ENCODE data around the gene ELAVL1. TPM values are rescaled to one million over a fixed set of nuclear protein-coding genes. Genes with fewer than 3 reads are reported as not detected.
A peak's percentile ranks its signal among the peaks of the same experiment; 100 is the strongest.
"Not testable (repeated sequence)": the region's sequence is repeated elsewhere in the genome, so short reads cannot be mapped to it uniquely, and the experiment has no call there.

The ELAVL1 gene
- total and polyA plus RNA-seq, 2 experiments from 2014 or later: 57.7 to 89.9 TPM

GRCh38 chr19:7918615-7919421, 86.6 kb downstream of the ELAVL1 start:
- Histone ChIP-seq H3K36me3 (replicated peaks; ENCODE audit: insufficient read depth, low read depth) (no peaks in the 10 kb centered on the region), H4K20me1 (ENCODE audit: insufficient read depth, poor library complexity, severe bottlenecking) (no peaks in the 10 kb centered on the region), H3K4me2 (peak overlapping the region; percentile 95), H3K4me3 (no peak overlapping the region), H3K4me1 (ENCODE audit: insufficient read depth) (peaks cover 33% of the 10 kb centered on the region), H3K9me2 (replicated peaks; ENCODE audit: insufficient read depth) (no peaks in the 10 kb centered on the region), H2AFZ (no peak overlapping the region), H3K9me3 (ENCODE audit: low read depth) (no peaks in the 10 kb centered on the region), H3K79me2 (no peaks in the 10 kb centered on the region), H3K27me3 (peaks cover 35% of the 10 kb centered on the region), H3K27ac (no peak overlapping the region)
- TF ChIP-seq EZH2phosphoT487 (IDR thresholded peaks at IDR 0.05; ENCODE audit: low read depth, severe bottlenecking, unreplicated experiment) (no peak), EZH2 (IDR thresholded peaks at IDR 0.05; ENCODE audit: borderline replicate concordance) (no peak), CTCF (IDR thresholded peaks at IDR 0.05; ENCODE audit: poor library complexity) (no peak)
- DNase-seq (ENCODE audit: low spot score): no peak
- WGBS (ENCODE audit: low lambda C conversion rate, missing lambda C conversion rate): 93% methylated on average over 42 of the region's 42 CpGs

- H3K9me3 ChIP-seq (ENCODE audit: low read depth); H4K20me1 ChIP-seq (ENCODE audit: insufficient read depth, poor library complexity, severe bottlenecking); H3K79me2 ChIP-seq; H3K36me3 ChIP-seq (replicated peaks; ENCODE audit: insufficient read depth, low read depth); DNase-seq (ENCODE audit: low spot score); H3K9me2 ChIP-seq (replicated peaks; ENCODE audit: insufficient read depth); H3K27ac ChIP-seq: not testable (repeated sequence)
- peaks cover 33% of the 10 kb centered on the region for H3K4me1 ChIP-seq (ENCODE audit: insufficient read depth)
- peak overlapping the region; percentile 1 for H3K4me3 ChIP-seq
- H2AFZ ChIP-seq: peak overlapping the region; percentile 60
- 44% methylated on average over 29 of the region's 29 CpGs for WGBS (ENCODE audit: low lambda C conversion rate, missing lambda C conversion rate)
- peaks cover 35% of the 10 kb centered on the region for H3K27me3 ChIP-seq
- H3K4me2 ChIP-seq: peak overlapping the region; percentile 95
Observed at GRCh38 chr19:7918062-7918614, 87.3 kb downstream of the ELAVL1 start.

- TF ChIP-seq CTCF (IDR thresholded peaks at IDR 0.05; ENCODE audit: poor library complexity) (peak; percentile 61), EZH2phosphoT487 (IDR thresholded peaks at IDR 0.05; ENCODE audit: low read depth, severe bottlenecking, unreplicated experiment) (no peak), EZH2 (IDR thresholded peaks at IDR 0.05; ENCODE audit: borderline replicate concordance) (peak; percentile 17)
- 4% methylated on average over 69 of the region's 71 CpGs for WGBS (ENCODE audit: low lambda C conversion rate, missing lambda C conversion rate)
- H3K27me3 ChIP-seq: peaks cover 35% of the 10 kb centered on the region
Observed at GRCh38 chr19:7917267-7918061, 88.0 kb downstream of the ELAVL1 start.

GRCh38 chr19:7916955-7917266, 88.5 kb downstream of the ELAVL1 start:
- H3K27me3 ChIP-seq: peaks cover 35% of the 10 kb centered on the region
- H2AFZ ChIP-seq: peak overlapping the region; percentile 63
- H3K9me3 ChIP-seq (ENCODE audit: low read depth): no peaks in the 10 kb centered on the region
- no peak for TF ChIP-seq CTCF (IDR thresholded peaks at IDR 0.05; ENCODE audit: poor library complexity)
- DNase-seq (ENCODE audit: low spot score): no peak
- H3K4me2 ChIP-seq: peak overlapping the region; percentile 95
- H3K4me1 ChIP-seq (ENCODE audit: insufficient read depth): peaks cover 33% of the 10 kb centered on the region
- H3K79me2 ChIP-seq: no peaks in the 10 kb centered on the region
- WGBS (ENCODE audit: low lambda C conversion rate, missing lambda C conversion rate): 9% methylated on average over 9 of the region's 12 CpGs
- H3K36me3 ChIP-seq (replicated peaks; ENCODE audit: insufficient read depth, low read depth): no peaks in the 10 kb centered on the region
- H3K9me2 ChIP-seq (replicated peaks; ENCODE audit: insufficient read depth): no peaks in the 10 kb centered on the region
- H4K20me1 ChIP-seq (ENCODE audit: insufficient read depth, poor library complexity, severe bottlenecking): no peaks in the 10 kb centered on the region
- H3K27ac ChIP-seq: no peak overlapping the region
- peak overlapping the region; percentile 33 for H3K4me3 ChIP-seq

More at GRCh38 chr19:7917267-7918061, 88.0 kb downstream of the ELAVL1 start:
- H3K9me2 ChIP-seq (replicated peaks; ENCODE audit: insufficient read depth): no peaks in the 10 kb centered on the region
- peak overlapping the region; percentile 60 for H2AFZ ChIP-seq
- H3K4me3 ChIP-seq: peak overlapping the region; percentile 1
- peak; percentile 85 for DNase-seq (ENCODE audit: low spot score)
- H4K20me1 ChIP-seq (ENCODE audit: insufficient read depth, poor library complexity, severe bottlenecking): no peaks in the 10 kb centered on the region
- peak overlapping the region; percentile 95 for H3K4me2 ChIP-seq
- peaks cover 33% of the 10 kb centered on the region for H3K4me1 ChIP-seq (ENCODE audit: insufficient read depth)
- H3K36me3 ChIP-seq (replicated peaks; ENCODE audit: insufficient read depth, low read depth): no peaks in the 10 kb centered on the region
- no peaks in the 10 kb centered on the region for H3K79me2 ChIP-seq
- no peaks in the 10 kb centered on the region for H3K9me3 ChIP-seq (ENCODE audit: low read depth)
- H3K27ac ChIP-seq: no peak overlapping the region

All from hepatocyte (in vitro differentiated cells).